Smooth muscle cell (in vitro differentiated cells): ENCODE results near the gene CHIC2. TPM values are rescaled to one million over a fixed set of nuclear protein-coding genes. Genes with fewer than 3 reads are reported as not detected.

Experiments
- DNase-seq: peaks from one replicate; lab custom pipeline; 2025; ENCODE audit not compliant: unreplicated experiment; lab: John Stamatoyannopoulos, UW
- H2AFZ ChIP-seq: fragments of 200-600 bp; sonication (generic); 2 replicates; pipeline ENCODE4 v1.6.0; 2016; ENCODE audit warnings: antibody characterized with exemption, low read depth, mild to moderate bottlenecking
- H3F3A ChIP-seq: fragments of 200-600 bp; sonication (generic); 2 replicates; pipeline ENCODE4 v1.6.0; 2017; ENCODE audit warnings: antibody characterized with exemption, low read depth
- H3K27ac ChIP-seq: fragments of 200-600 bp; sonication (generic); 2 replicates; pipeline ENCODE4 v1.5.1; 2016; ENCODE audit warnings: low read depth, mild to moderate bottlenecking
- H3K27me3 ChIP-seq: fragments of 200-600 bp; sonication (generic); 2 replicates; pipeline ENCODE4 v1.6.1; 2016; ENCODE audit warnings: low read depth, mild to moderate bottlenecking
- H3K36me3 ChIP-seq: fragments of 200-600 bp; sonication (generic); 2 replicates; pipeline ENCODE4 v1.5.1; 2016; ENCODE audit warnings: low read depth
- H3K4me1 ChIP-seq: fragments of 200-600 bp; sonication (generic); 2 replicates; pipeline ENCODE4 v1.5.1; 2016; ENCODE audit warnings: low read depth
- H3K4me2 ChIP-seq: fragments of 200-600 bp; sonication (generic); 2 replicates; pipeline ENCODE4 v1.6.0; 2016; ENCODE audit warnings: mild to moderate bottlenecking
- H3K4me3 ChIP-seq: fragments of 200-600 bp; sonication (generic); 2 replicates; pipeline ENCODE4 v1.5.1; 2016; ENCODE audit warnings: mild to moderate bottlenecking
- H3K79me2 ChIP-seq: fragments of 200-600 bp; sonication (generic); 2 replicates; pipeline ENCODE4 v1.6.0; 2016; ENCODE audit warnings: low read depth, mild to moderate bottlenecking
- H3K9ac ChIP-seq: fragments of 200-600 bp; sonication (generic); 2 replicates; pipeline ENCODE4 v1.6.0; 2016; ENCODE audit warnings: low read depth
- H3K9me3 ChIP-seq: fragments of 200-600 bp; sonication (generic); replicated peaks from 2 replicates; pipeline ENCODE4 v1.5.1; 2016; ENCODE audit warnings: low read depth
- H4K20me1 ChIP-seq: fragments of 200-600 bp; sonication (generic); 2 replicates; pipeline ENCODE4 v1.6.0; 2016; ENCODE audit warnings: low read depth
- CTCF ChIP-seq: fragments of 200-600 bp; sonication (generic); IDR thresholded peaks from 2 replicates; pipeline ENCODE4 v1.5.1; 2017; ENCODE audit warnings: borderline replicate concordance, mild to moderate bottlenecking, antibody characterized with exemption; ENCODE audit not compliant: insufficient read depth, poor library complexity, severe bottlenecking
- WGBS: methylation state at CpG from one replicate; pipeline ENCODE4 v1.1.7; 2016; ENCODE audit warnings: low lambda C conversion rate; 5-methylcytosine and 5-hydroxymethylcytosine counted together
- polyA plus RNA-seq: library from polyadenylated mRNA; unstranded; fragments of >200 nt; fragmentation: Nextera tagmentation; extraction: Ambion mirVana; gene quantifications from 2 replicates; pipeline ENCODE4 v1.2.1, GENCODE V29; 2016
- total RNA-seq: library from RNA; depleted of rRNA; stranded (reverse); fragments of >200 nt; gene quantifications from 2 replicates; pipeline ENCODE4 v1.2.3, GENCODE V29; 2014

CHIC2 gene
- total and polyA plus RNA-seq, 2 experiments from 2014 or later, result 52.2 to 61.0 TPM

GRCh38 chr4:54093324-54094240, 29.2 kb upstream of the CHIC2 start:
- Histone ChIP-seq H3K4me2 (peak overlapping the region; percentile 32), H3K4me1 (peaks cover 12% of the 10 kb centered on the region), H3K9me3 (no peaks in the 10 kb centered on the region), H3F3A (no peaks in the 10 kb centered on the region), H3K9ac (no peak overlapping the region), H4K20me1 (no peaks in the 10 kb centered on the region), H3K4me3 (no peak overlapping the region), H3K27ac (no peak overlapping the region), H3K36me3 (no peaks in the 10 kb centered on the region), H3K27me3 (peaks cover 65% of the 10 kb centered on the region), H3K79me2 (no peaks in the 10 kb centered on the region), H2AFZ (no peak overlapping the region)
- DNase-seq, result no peak
- no peak for TF ChIP-seq CTCF
- 10% methylated on average over 37 of the region's 37 CpGs for WGBS

- peak overlapping the region; percentile 96 for H3K4me2 ChIP-seq
- 20% methylated on average over 13 of the region's 13 CpGs for WGBS
- H3K4me1 ChIP-seq, result peaks cover 12% of the 10 kb centered on the region
- H3K4me3 ChIP-seq, result peak overlapping the region; percentile 64
- no peaks in the 10 kb centered on the region for H3K36me3 ChIP-seq
- TF ChIP-seq CTCF, result no peak
- no peak overlapping the region for H3K9ac ChIP-seq
- H3K27me3 ChIP-seq, result peaks cover 56% of the 10 kb centered on the region
- no peak overlapping the region for H3K27ac ChIP-seq
- DNase-seq, result no peak
- no peaks in the 10 kb centered on the region for H3K9me3 ChIP-seq
- no peaks in the 10 kb centered on the region for H3K79me2 ChIP-seq
- H4K20me1 ChIP-seq, result no peaks in the 10 kb centered on the region
- no peaks in the 10 kb centered on the region for H3F3A ChIP-seq
- H2AFZ ChIP-seq, result peak overlapping the region; percentile 90
Measured at GRCh38 chr4:54092405-54093323, 28.3 kb upstream of the CHIC2 start.

GRCh38 chr4:54091637-54092404, 27.4 kb upstream of the CHIC2 start:
- DNase-seq, result peak; percentile 38
- Histone ChIP-seq H3K4me1 (peaks cover 12% of the 10 kb centered on the region), H3K27ac (no peak overlapping the region), H3K9ac (no peak overlapping the region), H3F3A (no peaks in the 10 kb centered on the region), H4K20me1 (no peaks in the 10 kb centered on the region), H3K36me3 (no peaks in the 10 kb centered on the region), H3K79me2 (no peaks in the 10 kb centered on the region), H3K4me2 (peak overlapping the region; percentile 96), H3K4me3 (peak overlapping the region; percentile 64), H3K9me3 (no peaks in the 10 kb centered on the region), H3K27me3 (peaks cover 48% of the 10 kb centered on the region), H2AFZ (peak overlapping the region; percentile 90)
- no peak for TF ChIP-seq CTCF
- 2% methylated on average over 48 of the region's 48 CpGs for WGBS
